Measurements from ENCODE around the gene SF3B1.

- TF ChIP-seq, protein P1, sequence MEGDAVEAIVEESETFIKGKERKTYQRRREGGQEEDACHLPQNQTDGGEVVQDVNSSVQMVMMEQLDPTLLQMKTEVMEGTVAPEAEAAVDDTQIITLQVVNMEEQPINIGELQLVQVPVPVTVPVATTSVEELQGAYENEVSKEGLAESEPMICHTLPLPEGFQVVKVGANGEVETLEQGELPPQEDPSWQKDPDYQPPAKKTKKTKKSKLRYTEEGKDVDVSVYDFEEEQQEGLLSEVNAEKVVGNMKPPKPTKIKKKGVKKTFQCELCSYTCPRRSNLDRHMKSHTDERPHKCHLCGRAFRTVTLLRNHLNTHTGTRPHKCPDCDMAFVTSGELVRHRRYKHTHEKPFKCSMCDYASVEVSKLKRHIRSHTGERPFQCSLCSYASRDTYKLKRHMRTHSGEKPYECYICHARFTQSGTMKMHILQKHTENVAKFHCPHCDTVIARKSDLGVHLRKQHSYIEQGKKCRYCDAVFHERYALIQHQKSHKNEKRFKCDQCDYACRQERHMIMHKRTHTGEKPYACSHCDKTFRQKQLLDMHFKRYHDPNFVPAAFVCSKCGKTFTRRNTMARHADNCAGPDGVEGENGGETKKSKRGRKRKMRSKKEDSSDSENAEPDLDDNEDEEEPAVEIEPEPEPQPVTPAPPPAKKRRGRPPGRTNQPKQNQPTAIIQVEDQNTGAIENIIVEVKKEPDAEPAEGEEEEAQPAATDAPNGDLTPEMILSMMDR (conservative IDR thresholded peaks at IDR 0.05; ENCODE audit: low read length), result no peak
- no peak for TF ChIP-seq EZH2phosphoT487 (IDR thresholded peaks at IDR 0.05; ENCODE audit: borderline replicate concordance)
Observed at GRCh38 chr2:197388866-197389587, 45.8 kb downstream of the SF3B1 start.
